Measurements from ENCODE around the gene PRPS1L1.

PRPS1L1 gene

GRCh38 chr7:18037609-18038008 lies 10.0 kb upstream of the PRPS1L1 start:
- Mint-ChIP-seq H3K27ac (no peak overlapping the region), H3K4me3 (no peak overlapping the region), H3K9me3 (no peaks in the 10 kb centered on the region), H3K4me1 (ENCODE audit: low read depth in 2 of 2) (no peaks in the 10 kb centered on the region), H3K27me3 (peaks cover 6 to 17% of the 10 kb centered on the region in 2 donors), H3K36me3 (ENCODE audit: insufficient read depth) (no peaks in the 10 kb centered on the region)
- DNase-seq (no peak), ATAC-seq (replicated peaks) (no peak)

GRCh38 chr7:18036783-18037182 lies 9.1 kb upstream of the PRPS1L1 start:
- DNase-seq: no peak
- Mint-ChIP-seq H3K27ac (no peak overlapping the region), H3K27me3 (peaks cover 6 to 17% of the 10 kb centered on the region in 2 donors), H3K4me3 (no peak overlapping the region), H3K36me3 (ENCODE audit: insufficient read depth) (no peaks in the 10 kb centered on the region), H3K9me3 (no peaks in the 10 kb centered on the region), H3K4me1 (ENCODE audit: low read depth in 2 of 2) (no peaks in the 10 kb centered on the region)
- ATAC-seq (replicated peaks): no peak

GRCh38 chr7:18030758-18031157 lies 3.1 kb upstream of the PRPS1L1 start:
- no peak for ATAC-seq (replicated peaks)
- Mint-ChIP-seq H3K27ac (no peak overlapping the region), H3K27me3 (peaks cover 0 to 17% of the 10 kb centered on the region in 2 donors), H3K9me3 (no peaks in the 10 kb centered on the region), H3K36me3 (ENCODE audit: insufficient read depth) (no peaks in the 10 kb centered on the region), H3K4me1 (ENCODE audit: low read depth in 2 of 2) (no peaks in the 10 kb centered on the region), H3K4me3 (no peak overlapping the region)
- no peak for DNase-seq

GRCh38 chr7:18020138-18020715 lies 7.4 kb downstream of the PRPS1L1 start:
- Mint-ChIP-seq H3K4me3 (no peak overlapping the region), H3K9me3 (no peaks in the 10 kb centered on the region), H3K4me1 (ENCODE audit: low read depth in 2 of 2) (no peaks in the 10 kb centered on the region), H3K27me3 (peaks cover 19% of the 10 kb centered on the region in 2 donors), H3K27ac (no peak overlapping the region), H3K36me3 (ENCODE audit: insufficient read depth) (no peaks in the 10 kb centered on the region)
- DNase-seq: no peak
- no peak for ATAC-seq (replicated peaks)

GRCh38 chr7:18019555-18019954 lies 8.1 kb downstream of the PRPS1L1 start:
- H3K36me3 Mint-ChIP-seq (ENCODE audit: insufficient read depth): no peaks in the 10 kb centered on the region
- no peak for ATAC-seq (replicated peaks)
- peaks cover 26% of the 10 kb centered on the region in 2 donors for H3K27me3 Mint-ChIP-seq
- H3K4me1 Mint-ChIP-seq (ENCODE audit: low read depth in 2 of 2): no peaks in the 10 kb centered on the region
- DNase-seq: no peak
- H3K27ac Mint-ChIP-seq: no peak overlapping the region
- H3K4me3 Mint-ChIP-seq: no peak overlapping the region
- H3K9me3 Mint-ChIP-seq: peaks cover 0 to 3% of the 10 kb centered on the region in 2 donors

- peaks cover 0 to 3% of the 10 kb centered on the region in 2 donors for H3K9me3 Mint-ChIP-seq
- no peak overlapping the region for H3K27ac Mint-ChIP-seq
- H3K4me3 Mint-ChIP-seq: no peak overlapping the region
- peaks cover 34 to 36% of the 10 kb centered on the region in 2 donors for H3K27me3 Mint-ChIP-seq
- DNase-seq (no peak), ATAC-seq (replicated peaks) (no peak)
- no peaks in the 10 kb centered on the region for H3K36me3 Mint-ChIP-seq (ENCODE audit: insufficient read depth)
- no peaks in the 10 kb centered on the region for H3K4me1 Mint-ChIP-seq (ENCODE audit: low read depth in 2 of 2)
Measured at GRCh38 chr7:18018296-18019215, 9.1 kb downstream of the PRPS1L1 start.

GRCh38 chr7:18016547-18017444 lies 10.8 kb downstream of the PRPS1L1 start:
- no peak for DNase-seq
- Mint-ChIP-seq H3K36me3 (ENCODE audit: insufficient read depth) (no peaks in the 10 kb centered on the region), H3K27me3 (peaks cover 34 to 37% of the 10 kb centered on the region in 2 donors), H3K9me3 (peaks cover 0 to 3% of the 10 kb centered on the region in 2 donors), H3K4me3 (no peak overlapping the region), H3K4me1 (ENCODE audit: low read depth in 2 of 2) (no peaks in the 10 kb centered on the region), H3K27ac (no peak overlapping the region)
- ATAC-seq (replicated peaks): no peak

GRCh38 chr7:18013936-18014335 lies 13.7 kb downstream of the PRPS1L1 start:
- H3K36me3 Mint-ChIP-seq (ENCODE audit: insufficient read depth): no peaks in the 10 kb centered on the region

GRCh38 chr7:18004372-18004771 lies 23.3 kb downstream of the PRPS1L1 start:
- ATAC-seq (replicated peaks) (no peak), DNase-seq (no peak)
- Mint-ChIP-seq H3K4me3 (no peak overlapping the region), H3K4me1 (ENCODE audit: low read depth in 2 of 2) (no peaks in the 10 kb centered on the region), H3K27ac (no peak overlapping the region), H3K9me3 (peaks cover 0 to 6% of the 10 kb centered on the region in 2 donors), H3K36me3 (ENCODE audit: insufficient read depth) (no peaks in the 10 kb centered on the region), H3K27me3 (peaks cover 1 to 7% of the 10 kb centered on the region in 2 donors)

More at GRCh38 chr7:18013936-18014335, 13.7 kb downstream of the PRPS1L1 start:
- no peaks in the 10 kb centered on the region for H3K4me1 Mint-ChIP-seq (ENCODE audit: low read depth in 2 of 2)
- H3K27ac Mint-ChIP-seq: no peak overlapping the region
- ATAC-seq (replicated peaks) (no peak), DNase-seq (no peak)
- peaks cover 51 to 59% of the 10 kb centered on the region in 2 donors for H3K27me3 Mint-ChIP-seq
- no peak overlapping the region for H3K4me3 Mint-ChIP-seq
- peaks cover 0 to 3% of the 10 kb centered on the region in 2 donors for H3K9me3 Mint-ChIP-seq

GRCh38 chr7:18003286-18003994 lies 24.2 kb downstream of the PRPS1L1 start:
- H3K4me1 Mint-ChIP-seq (ENCODE audit: low read depth in 2 of 2): no peaks in the 10 kb centered on the region
- no peaks in the 10 kb centered on the region for H3K36me3 Mint-ChIP-seq (ENCODE audit: insufficient read depth)
- H3K4me3 Mint-ChIP-seq: no peak overlapping the region
- H3K9me3 Mint-ChIP-seq: peaks cover 0 to 6% of the 10 kb centered on the region in 2 donors
- no peak for ATAC-seq (replicated peaks)
- peaks cover 0 to 6% of the 10 kb centered on the region in 2 donors for H3K27me3 Mint-ChIP-seq
- no peak overlapping the region for H3K27ac Mint-ChIP-seq
- no peak for DNase-seq

GRCh38 chr7:17998692-17999091 lies 29.0 kb downstream of the PRPS1L1 start:
- H3K27me3 Mint-ChIP-seq: peaks cover 0 to 6% of the 10 kb centered on the region in 2 donors
- H3K4me3 Mint-ChIP-seq: no peak overlapping the region
- peaks cover 0 to 2% of the 10 kb centered on the region in 2 donors for H3K4me1 Mint-ChIP-seq (ENCODE audit: low read depth in 2 of 2)
- no peaks in the 10 kb centered on the region for H3K9me3 Mint-ChIP-seq
- DNase-seq (no peak), ATAC-seq (replicated peaks) (no peak)
- H3K27ac Mint-ChIP-seq: no peak overlapping the region
- H3K36me3 Mint-ChIP-seq (ENCODE audit: insufficient read depth): no peaks in the 10 kb centered on the region

- Mint-ChIP-seq H3K36me3 (ENCODE audit: insufficient read depth) (no peaks in the 10 kb centered on the region), H3K9me3 (no peaks in the 10 kb centered on the region), H3K27me3 (peaks cover 0 to 6% of the 10 kb centered on the region in 2 donors), H3K4me3 (no peak overlapping the region), H3K27ac (no peak overlapping the region), H3K4me1 (ENCODE audit: low read depth in 2 of 2) (peaks cover 0 to 2% of the 10 kb centered on the region in 2 donors)
- ATAC-seq (replicated peaks) (no peak), DNase-seq (no peak)
Measured at GRCh38 chr7:17996442-17997223, 31.0 kb downstream of the PRPS1L1 start.

Measured in effector memory CD8-positive, alpha-beta T cell (primary cell).